Trophoblast cell (in vitro differentiated cells and primary cell): ENCODE data around the gene PRPSAP1.

Experiments
- DNase-seq, 2 donors: peaks; one replicate each; pipeline ENCODE4 v3.0.0-alpha.2; 2016
- H2AFZ ChIP-seq: 2 replicates; pipeline ENCODE4 v1.6.1; 2013; ENCODE audit warnings: low read length, moderate library complexity, mild to moderate bottlenecking; ENCODE audit not compliant: insufficient read depth, poor library complexity
- H2AK5ac ChIP-seq: 2 replicates; pipeline ENCODE4 v1.6.1; 2013; ENCODE audit warnings: mild to moderate bottlenecking, low read length
- H2BK120ac ChIP-seq: 2 replicates; pipeline ENCODE4 v1.6.1; 2013; ENCODE audit warnings: low read length, mild to moderate bottlenecking, moderate library complexity; ENCODE audit not compliant: insufficient read depth, poor library complexity
- H2BK12ac ChIP-seq: 2 replicates; pipeline ENCODE4 v1.6.1; 2013; ENCODE audit warnings: mild to moderate bottlenecking, low read length, moderate library complexity
- H2BK5ac ChIP-seq: 2 replicates; pipeline ENCODE4 v1.6.1; 2013; ENCODE audit warnings: low read length, low read depth, moderate library complexity, mild to moderate bottlenecking; ENCODE audit not compliant: poor library complexity
- H3K14ac ChIP-seq: 2 replicates; pipeline ENCODE4 v1.6.1; 2013; ENCODE audit warnings: mild to moderate bottlenecking, low read length
- H3K18ac ChIP-seq: 2 replicates; pipeline ENCODE4 v1.6.1; 2013; ENCODE audit warnings: mild to moderate bottlenecking, low read length
- H3K23ac ChIP-seq: 2 replicates; pipeline ENCODE4 v1.6.1; 2013; ENCODE audit warnings: low read length
- H3K27ac ChIP-seq: 2 replicates; pipeline ENCODE4 v1.5.1; 2013; ENCODE audit warnings: low read depth, mild to moderate bottlenecking, inconsistent platforms, low read length, moderate library complexity
- H3K27me3 ChIP-seq: 2 replicates; pipeline ENCODE4 v1.6.1; 2013; ENCODE audit warnings: inconsistent platforms, mild to moderate bottlenecking, low read length, moderate library complexity; ENCODE audit not compliant: insufficient read depth
- H3K36me3 ChIP-seq, 2 experiments: 1 replicate in 1 of 2; 2 replicates in 1 of 2; pipeline ENCODE4 v1.6.1; 2013; ENCODE audit warnings: low read length in 2 of 2, mild to moderate bottlenecking in 2 of 2, moderate library complexity in 1 of 2; ENCODE audit not compliant: insufficient read depth in 2 of 2, control insufficient read depth in 1 of 2
- H3K4ac ChIP-seq: 2 replicates; pipeline ENCODE4 v1.6.1; 2013; ENCODE audit warnings: low read depth, mild to moderate bottlenecking, low read length, moderate library complexity
- H3K4me1 ChIP-seq, 2 experiments: 1 replicate in 1 of 2; 2 replicates in 1 of 2; pipeline ENCODE4 v1.6.1; 2013; ENCODE audit warnings: low read length in 2 of 2, mild to moderate bottlenecking in 2 of 2, moderate library complexity in 1 of 2; ENCODE audit not compliant: insufficient read depth in 2 of 2, control insufficient read depth in 1 of 2
- H3K4me2 ChIP-seq: 2 replicates; pipeline ENCODE4 v1.6.1; 2013; ENCODE audit warnings: inconsistent platforms, mild to moderate bottlenecking, low read length, moderate library complexity
- H3K4me3 ChIP-seq: 2 replicates; pipeline ENCODE4 v1.5.1; 2013; ENCODE audit warnings: mild to moderate bottlenecking, low read depth, low read length, inconsistent platforms
- H3K79me1 ChIP-seq: one replicate; pipeline ENCODE4 v1.6.1; 2013; ENCODE audit warnings: low read length
- H3K79me2 ChIP-seq: 2 replicates; pipeline ENCODE4 v1.6.1; 2013; ENCODE audit warnings: low read length, mild to moderate bottlenecking; ENCODE audit not compliant: control insufficient read depth, insufficient read depth, poor library complexity
- H3K9ac ChIP-seq: 2 replicates; pipeline ENCODE4 v1.6.1; 2013; ENCODE audit warnings: mild to moderate bottlenecking, low read length
- H3K9me3 ChIP-seq: 2 replicates; pipeline ENCODE4 v1.6.1; 2013; ENCODE audit warnings: low read depth, mild to moderate bottlenecking, control low read depth, inconsistent platforms, low read length; ENCODE audit not compliant: insufficient read depth
- H4K12ac ChIP-seq: 2 replicates; pipeline ENCODE4 v1.6.1; 2013; ENCODE audit warnings: low read depth, mild to moderate bottlenecking, low read length, moderate library complexity
- H4K8ac ChIP-seq: 2 replicates; pipeline ENCODE4 v1.6.1; 2013; ENCODE audit warnings: low read depth, mild to moderate bottlenecking, low read length, moderate library complexity
- H4K91ac ChIP-seq: one replicate; pipeline ENCODE4 v1.6.1; 2013; ENCODE audit warnings: low read depth, mild to moderate bottlenecking, low read length, moderate library complexity
- WGBS: extraction: QIAGEN DNeasy Blood & Tissue Kit; methylation state at CpG from one replicate; pipeline ENCODE4 v1.1.7; 2013; ENCODE audit warnings: missing lambda C conversion rate; ENCODE audit not compliant: insufficient read length, insufficient coverage; ENCODE audit errors: extremely low coverage; 5-methylcytosine and 5-hydroxymethylcytosine counted together

Gene PRPSAP1

GRCh38 chr17:76331083-76331482 lies 22.6 kb downstream of the PRPSAP1 start:
- H2BK120ac ChIP-seq: no peak overlapping the region
- H4K91ac ChIP-seq: no peak overlapping the region
- H4K12ac ChIP-seq: no peak overlapping the region
- H3K4ac ChIP-seq: no peak overlapping the region
- no peaks in the 10 kb centered on the region for H3K79me2 ChIP-seq
- H3K79me1 ChIP-seq: no peaks in the 10 kb centered on the region
- H2BK5ac ChIP-seq: no peak overlapping the region
- no peak overlapping the region for H3K4me2 ChIP-seq
- no peak overlapping the region for H3K18ac ChIP-seq
- WGBS: no CpG with 5 or more reads among the region's 2 CpGs
- H2AFZ ChIP-seq: no peak overlapping the region
- H3K4me3 ChIP-seq: no peak overlapping the region
- H3K9ac ChIP-seq: no peak overlapping the region
- DNase-seq: peak in 1 of 2 donors; percentile 81
- no peak overlapping the region for H3K27ac ChIP-seq
- no peak overlapping the region for H2BK12ac ChIP-seq
- no peak overlapping the region for H2AK5ac ChIP-seq
- H4K8ac ChIP-seq: no peak overlapping the region
- H3K4me1 ChIP-seq: peaks cover 0 to 2% of the 10 kb centered on the region in 2 experiments
- no peaks in the 10 kb centered on the region for H3K9me3 ChIP-seq
- no peak overlapping the region for H3K14ac ChIP-seq
- no peaks in the 10 kb centered on the region for H3K27me3 ChIP-seq
- H3K36me3 ChIP-seq: peaks cover 18 to 19% of the 10 kb centered on the region in 2 experiments
- no peak overlapping the region for H3K23ac ChIP-seq

DNA sequence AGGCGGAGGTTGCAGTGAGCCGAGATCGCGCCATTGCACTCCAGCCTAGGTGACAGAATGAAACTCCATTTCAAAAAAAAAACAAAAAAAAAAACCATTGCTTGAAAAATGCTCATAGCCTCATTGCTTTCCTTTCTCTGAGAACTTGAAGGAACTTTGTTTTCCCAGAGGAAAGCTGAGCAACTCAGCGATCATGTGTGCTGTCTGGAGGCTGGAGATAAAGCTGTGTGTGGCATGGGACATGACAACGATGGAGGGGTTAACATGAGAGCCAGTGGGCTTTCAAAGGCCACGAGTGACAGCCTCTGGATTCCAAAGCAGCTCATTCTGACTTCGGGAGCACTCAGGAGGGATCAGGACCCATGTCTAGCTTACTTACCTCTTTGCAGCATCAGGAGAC lies 24.1 kb downstream of the PRPSAP1 start:
- Histone ChIP-seq H3K79me1 (no peaks in the 10 kb centered on the region), H2AK5ac (no peak overlapping the region), H2BK12ac (no peak overlapping the region), H3K4ac (no peak overlapping the region), H3K79me2 (no peaks in the 10 kb centered on the region), H2BK5ac (no peak overlapping the region), H3K14ac (no peak overlapping the region), H4K8ac (no peak overlapping the region), H2AFZ (no peak overlapping the region), H3K4me3 (no peak overlapping the region), H3K9me3 (no peaks in the 10 kb centered on the region), H4K91ac (no peak overlapping the region), H4K12ac (no peak overlapping the region), H3K4me1 (no peaks in the 10 kb centered on the region), H3K9ac (no peak overlapping the region), H2BK120ac (peak overlapping the region; percentile 17), H3K27me3 (no peaks in the 10 kb centered on the region), H3K27ac (no peak overlapping the region), H3K4me2 (no peak overlapping the region), H3K18ac (no peak overlapping the region), H3K36me3 (peaks cover 17 to 18% of the 10 kb centered on the region in 2 experiments), H3K23ac (no peak overlapping the region)
- no peak for DNase-seq
- no CpG with 5 or more reads among the region's 8 CpGs for WGBS

GRCh38 chr17:76327696-76328095 lies 26.0 kb downstream of the PRPSAP1 start:
- no peaks in the 10 kb centered on the region for H3K79me2 ChIP-seq
- no peak overlapping the region for H2BK120ac ChIP-seq
- no peaks in the 10 kb centered on the region for H3K79me1 ChIP-seq
- DNase-seq: peak in 1 of 2 donors; percentile 23
- no peak overlapping the region for H3K23ac ChIP-seq
- H4K8ac ChIP-seq: no peak overlapping the region
- H3K27me3 ChIP-seq: no peaks in the 10 kb centered on the region
- no peak overlapping the region for H3K4me3 ChIP-seq
- no peaks in the 10 kb centered on the region for H3K4me1 ChIP-seq
- no peak overlapping the region for H3K18ac ChIP-seq
- H4K12ac ChIP-seq: no peak overlapping the region
- no peak overlapping the region for H3K4me2 ChIP-seq
- no peak overlapping the region for H4K91ac ChIP-seq
- H2BK12ac ChIP-seq: no peak overlapping the region
- H3K4ac ChIP-seq: no peak overlapping the region
- H3K9me3 ChIP-seq: no peaks in the 10 kb centered on the region
- WGBS: no CpG with 5 or more reads among the region's 6 CpGs
- no peak overlapping the region for H3K27ac ChIP-seq
- H3K9ac ChIP-seq: no peak overlapping the region
- no peak overlapping the region for H3K14ac ChIP-seq
- H3K36me3 ChIP-seq: peaks cover 23 to 24% of the 10 kb centered on the region in 2 experiments
- no peak overlapping the region for H2BK5ac ChIP-seq
- H2AK5ac ChIP-seq: no peak overlapping the region
- H2AFZ ChIP-seq: no peak overlapping the region

DNA sequence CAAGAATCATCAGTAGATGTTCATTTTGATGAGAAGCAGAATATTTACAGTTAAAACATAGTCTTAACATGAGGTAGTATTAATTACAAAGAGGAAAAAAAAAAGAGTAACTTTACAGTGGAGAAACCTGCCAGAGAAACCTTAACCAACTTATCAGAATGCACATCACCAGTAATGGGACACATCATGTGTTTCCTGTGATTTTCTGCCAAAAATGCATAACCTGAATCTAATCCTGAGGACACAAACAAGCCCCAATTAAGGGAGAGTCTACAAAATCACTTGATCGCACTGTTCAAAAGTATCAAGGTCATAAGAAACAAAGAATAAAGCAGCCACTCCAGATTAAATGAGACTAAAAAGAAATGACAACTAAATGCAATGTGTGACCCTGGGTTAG lies 27.4 kb downstream of the PRPSAP1 start:
- Histone ChIP-seq H4K12ac (no peak overlapping the region), H3K4ac (no peak overlapping the region), H2BK120ac (no peak overlapping the region), H4K91ac (no peak overlapping the region), H3K27ac (no peak overlapping the region), H3K4me2 (no peak overlapping the region), H4K8ac (no peak overlapping the region), H3K4me3 (no peak overlapping the region), H3K23ac (no peak overlapping the region), H2AK5ac (no peak overlapping the region), H3K79me1 (no peaks in the 10 kb centered on the region), H3K14ac (no peak overlapping the region), H3K18ac (no peak overlapping the region), H3K36me3 (peaks cover 25% of the 10 kb centered on the region in 2 experiments), H3K27me3 (no peaks in the 10 kb centered on the region), H3K9me3 (no peaks in the 10 kb centered on the region), H3K79me2 (no peaks in the 10 kb centered on the region), H2AFZ (no peak overlapping the region), H2BK12ac (no peak overlapping the region), H3K9ac (no peak overlapping the region), H2BK5ac (no peak overlapping the region), H3K4me1 (no peaks in the 10 kb centered on the region)
- no peak for DNase-seq
- no CpG with 5 or more reads among the region's 1 CpG for WGBS
